Esophagus squamous epithelium (tissue), 5 donors: ENCODE results near the gene NFATC3. TPM values are rescaled to one million over a fixed set of nuclear protein-coding genes. Genes with fewer than 3 reads are reported as not detected.

Experiments used
- DNase-seq: peaks from one replicate; lab custom pipeline; 2025; lab: John Stamatoyannopoulos, UW
- H3K27ac ChIP-seq, 4 donors: fragments of 200-600 bp; sonication (generic); one replicate each; pipeline ENCODE4 v1.5.1; 2016 to 2019; ENCODE audit warnings: mild to moderate bottlenecking in 1 of 4
- H3K27me3 ChIP-seq, 4 donors: fragments of 200-600 bp; sonication (generic); 1 replicate in 3 of 4; 2 replicates in 1 of 4; pipeline versions ENCODE4 v1.5.1 to v1.6.0; 2017 to 2021; ENCODE audit warnings: antibody characterized with exemption in 1 of 4
- H3K36me3 ChIP-seq, 3 donors: fragments of 200-600 bp; sonication (generic); one replicate each; pipeline ENCODE4 v1.5.1; 2016 to 2019
- H3K4me1 ChIP-seq, 3 donors: fragments of 200-600 bp; sonication (generic); one replicate each; pipeline ENCODE4 v1.5.1; 2017 to 2019
- H3K4me3 ChIP-seq, 4 donors: fragments of 200-600 bp; sonication (generic); 1 replicate in 3 of 4; 2 replicates in 1 of 4; pipeline ENCODE4 v1.5.1; 2016 to 2019; ENCODE audit warnings: mild to moderate bottlenecking in 2 of 4, moderate library complexity in 1 of 4
- H3K9me3 ChIP-seq, 3 donors: fragments of 200-600 bp; sonication (generic); one replicate each; pipeline ENCODE4 v1.5.1; 2016 to 2019
- CTCF ChIP-seq, 6 experiments: fragments of 450-650 bp in 4 of 6; fragments of 200-600 bp in 2 of 6; sonication (generic) in 2 of 6; IDR thresholded peaks; one replicate each; pipeline ENCODE4 v1.5.1; 2016 to 2019; ENCODE audit warnings: antibody characterized with exemption in 6 of 6, mild to moderate bottlenecking in 4 of 6, moderate library complexity in 4 of 6
- POLR2A ChIP-seq, 4 donors: fragments of 450-650 bp; IDR thresholded peaks; one replicate each; pipeline ENCODE4 v1.6.1; 2017; ENCODE audit warnings: antibody characterized with exemption in 4 of 4, mild to moderate bottlenecking in 4 of 4, moderate library complexity in 3 of 4
- WGBS, 2 donors: methylation state at CpG; one replicate each; pipeline ENCODE4 v1.1.5; 2018; 5-methylcytosine and 5-hydroxymethylcytosine counted together
- intact Hi-C: fragments of 100-400 bp; cut with DNase I; formaldehyde crosslinking; loops from one replicate; pipeline ENCODE4 v1.15.0; 2022
- total RNA-seq, 4 donors: library from RNA; depleted of rRNA; stranded (reverse); fragments of >200 nt; gene quantifications; one replicate each; pipeline ENCODE4 v1.1.0, GENCODE V29; 2016
- donor health status: DM: yes; HTN: yes; CAD: no.

Gene NFATC3
- total RNA-seq, 4 donors from 2014 or later: 18.6 to 30.9 (median 20.5) TPM

- no peak for DNase-seq
- Histone ChIP-seq H3K27me3 (no peaks in the 10 kb centered on the region), H3K4me1 (peaks cover 22 to 73% (median 42%) of the 10 kb centered on the region in 3 donors), H3K9me3 (no peaks in the 10 kb centered on the region), H3K27ac (no peak overlapping the region), H3K36me3 (peaks cover 0 to 75% (median 3%) of the 10 kb centered on the region in 3 donors), H3K4me3 (no peak overlapping the region)
- 89 to 94% methylated on average over 7 to 9 of the region's 9 CpGs for WGBS, 2 donors
- TF ChIP-seq CTCF (IDR thresholded peaks at IDR 0.05) (no peak), POLR2A (IDR thresholded peaks at IDR 0.05) (no peak)
- intact Hi-C loops: no loop called here
These were observed 16.2 kb upstream of the NFATC3 start for GRCh38 chr16:68068926-68069325.

GRCh38 chr16:68069511-68070248 is 15.5 kb upstream of the NFATC3 start:
- Histone ChIP-seq H3K4me1 (peaks cover 18 to 66% (median 37%) of the 10 kb centered on the region in 3 donors), H3K27ac (peak overlapping the region in 2 of 4 donors; percentile 28 to 29), H3K27me3 (no peaks in the 10 kb centered on the region), H3K4me3 (no peak overlapping the region), H3K36me3 (peaks cover 0 to 82% (median 3%) of the 10 kb centered on the region in 3 donors), H3K9me3 (no peaks in the 10 kb centered on the region)
- TF ChIP-seq CTCF (IDR thresholded peaks at IDR 0.05): no peak
- no peak for TF ChIP-seq POLR2A (IDR thresholded peaks at IDR 0.05)
- intact Hi-C loops: no loop called here
- 100% methylated on average over 1 to 3 of the region's 7 CpGs for WGBS, 2 donors
- no peak for DNase-seq

DNA sequence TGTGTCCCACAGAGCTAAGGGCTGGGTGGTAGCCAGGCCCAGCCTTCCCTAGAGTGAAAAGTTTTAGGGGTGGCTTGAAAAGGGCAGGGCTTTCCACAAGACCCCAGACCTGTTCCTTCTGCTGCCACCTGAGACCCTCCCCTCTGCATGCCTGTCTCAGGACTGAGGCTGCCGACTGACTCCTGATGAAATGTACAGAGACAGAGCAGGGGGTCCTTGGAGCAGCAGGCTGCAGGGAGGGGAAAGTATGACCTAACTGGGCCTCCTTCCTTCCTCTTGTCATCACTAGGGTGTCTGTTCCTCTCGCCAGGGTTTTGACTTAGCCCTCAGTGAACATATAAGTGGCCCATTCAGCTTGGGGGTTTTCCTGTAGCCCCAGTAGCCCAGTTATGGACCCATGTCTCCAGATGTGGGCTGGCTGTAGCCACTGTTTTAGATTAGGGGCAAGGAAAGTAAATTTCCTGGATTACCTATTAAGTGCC is 14.9 kb upstream of the NFATC3 start:
- H3K27me3 ChIP-seq: no peaks in the 10 kb centered on the region
- no peak for DNase-seq
- no peaks in the 10 kb centered on the region for H3K9me3 ChIP-seq
- H3K4me3 ChIP-seq: no peak overlapping the region
- H3K36me3 ChIP-seq: peaks cover 0 to 88% (median 3%) of the 10 kb centered on the region in 3 donors
- intact Hi-C loops: no loop called here
- TF ChIP-seq CTCF (IDR thresholded peaks at IDR 0.05) (no peak), POLR2A (IDR thresholded peaks at IDR 0.05) (no peak)
- H3K4me1 ChIP-seq: peaks cover 18 to 60% (median 31%) of the 10 kb centered on the region in 3 donors
- WGBS, 2 donors: 50% methylated on average over 1 of the region's 2 CpGs; no CpG with 5 or more reads in 1 of the 2 donors
- H3K27ac ChIP-seq: peak overlapping the region in 2 of 4 donors; percentile 28 to 29

GRCh38 chr16:68070806-68071517 is 14.2 kb upstream of the NFATC3 start:
- DNase-seq: no peak
- peaks cover 0 to 92% (median 3%) of the 10 kb centered on the region in 3 donors for H3K36me3 ChIP-seq
- TF ChIP-seq CTCF (IDR thresholded peaks at IDR 0.05): no peak
- no peak for TF ChIP-seq POLR2A (IDR thresholded peaks at IDR 0.05)
- no peaks in the 10 kb centered on the region for H3K9me3 ChIP-seq
- H3K4me3 ChIP-seq: no peak overlapping the region
- no peaks in the 10 kb centered on the region for H3K27me3 ChIP-seq
- H3K4me1 ChIP-seq: peaks cover 18 to 53% (median 25%) of the 10 kb centered on the region in 3 donors
- intact Hi-C loops: no loop called here
- H3K27ac ChIP-seq: no peak overlapping the region
- 66 to 80% methylated on average over 7 to 13 of the region's 14 CpGs for WGBS, 2 donors

GRCh38 chr16:68071518-68071901 is 13.7 kb upstream of the NFATC3 start:
- peaks cover 18 to 51% (median 25%) of the 10 kb centered on the region in 3 donors for H3K4me1 ChIP-seq
- H3K4me3 ChIP-seq: no peak overlapping the region
- H3K27ac ChIP-seq: peak overlapping the region in 2 of 4 donors; percentile 35 to 71
- WGBS, 2 donors: 39 to 57% methylated on average over 1 of the region's 1 CpG
- no peaks in the 10 kb centered on the region for H3K9me3 ChIP-seq
- DNase-seq: no peak
- intact Hi-C loops: no loop called here
- H3K36me3 ChIP-seq: peaks cover 0 to 92% (median 5%) of the 10 kb centered on the region in 3 donors
- no peaks in the 10 kb centered on the region for H3K27me3 ChIP-seq
- TF ChIP-seq CTCF (IDR thresholded peaks at IDR 0.05) (no peak), POLR2A (IDR thresholded peaks at IDR 0.05) (no peak)
